Measurements from ENCODE around the gene NT5DC4.
"Not testable (repeated sequence)": the region's sequence is repeated elsewhere in the genome, so short reads cannot be mapped to it uniquely, and the experiment has no call there.

NT5DC4 gene

DNA sequence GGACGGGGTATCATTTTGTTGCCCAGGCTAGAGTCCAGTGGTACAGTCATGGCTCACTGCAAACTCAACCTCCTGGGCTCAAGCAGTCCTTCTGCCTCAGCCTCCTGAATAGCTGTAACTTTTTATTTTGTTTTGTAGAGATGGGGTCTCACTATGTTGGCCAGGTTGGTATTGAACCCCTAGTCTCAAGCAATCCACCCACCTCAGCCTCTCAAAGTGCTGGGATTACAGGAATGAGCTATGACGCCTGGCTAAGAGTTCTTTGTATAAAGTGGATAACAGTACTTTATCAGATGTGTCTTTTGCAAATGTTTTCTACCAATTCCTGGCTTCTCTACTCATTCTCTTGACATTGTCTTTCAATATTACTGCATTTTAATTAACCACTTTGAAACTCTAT, 17.1 kb upstream of the NT5DC4 start:
- H3K79me2 ChIP-seq (ENCODE audit: low read length) = no peaks in the 10 kb centered on the region
- H3K4me1 ChIP-seq (ENCODE audit: low read length) = no peaks in the 10 kb centered on the region
- no peak overlapping the region for H3K4me3 ChIP-seq (ENCODE audit: low read length)
- DNase-seq = no peak
- H2AFZ ChIP-seq (ENCODE audit: low read length) = no peak overlapping the region
- no peaks in the 10 kb centered on the region for H3K9me2 ChIP-seq (replicated peaks; ENCODE audit: insufficient read depth, low read length)
- no peaks in the 10 kb centered on the region for H3K27me3 ChIP-seq (replicated peaks; ENCODE audit: insufficient read depth, low read length)
- H3F3A ChIP-seq (ENCODE audit: insufficient read depth, low read length) = no peaks in the 10 kb centered on the region
- TF ChIP-seq EZH2phosphoT487 (IDR thresholded peaks at IDR 0.05; ENCODE audit: low read length) = no peak
- TF ChIP-seq, protein P1, sequence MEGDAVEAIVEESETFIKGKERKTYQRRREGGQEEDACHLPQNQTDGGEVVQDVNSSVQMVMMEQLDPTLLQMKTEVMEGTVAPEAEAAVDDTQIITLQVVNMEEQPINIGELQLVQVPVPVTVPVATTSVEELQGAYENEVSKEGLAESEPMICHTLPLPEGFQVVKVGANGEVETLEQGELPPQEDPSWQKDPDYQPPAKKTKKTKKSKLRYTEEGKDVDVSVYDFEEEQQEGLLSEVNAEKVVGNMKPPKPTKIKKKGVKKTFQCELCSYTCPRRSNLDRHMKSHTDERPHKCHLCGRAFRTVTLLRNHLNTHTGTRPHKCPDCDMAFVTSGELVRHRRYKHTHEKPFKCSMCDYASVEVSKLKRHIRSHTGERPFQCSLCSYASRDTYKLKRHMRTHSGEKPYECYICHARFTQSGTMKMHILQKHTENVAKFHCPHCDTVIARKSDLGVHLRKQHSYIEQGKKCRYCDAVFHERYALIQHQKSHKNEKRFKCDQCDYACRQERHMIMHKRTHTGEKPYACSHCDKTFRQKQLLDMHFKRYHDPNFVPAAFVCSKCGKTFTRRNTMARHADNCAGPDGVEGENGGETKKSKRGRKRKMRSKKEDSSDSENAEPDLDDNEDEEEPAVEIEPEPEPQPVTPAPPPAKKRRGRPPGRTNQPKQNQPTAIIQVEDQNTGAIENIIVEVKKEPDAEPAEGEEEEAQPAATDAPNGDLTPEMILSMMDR (IDR thresholded peaks at IDR 0.05; ENCODE audit: low read length) = no peak
- no peak for TF ChIP-seq EZH2 (optimal IDR thresholded peaks at IDR 0.05; ENCODE audit: low read depth, low read length)
- no peak overlapping the region for H3K4me2 ChIP-seq (ENCODE audit: low read depth, low read length)
- no peak overlapping the region for H3K9ac ChIP-seq (ENCODE audit: low read length)
- no peaks in the 10 kb centered on the region for H3K36me3 ChIP-seq (replicated peaks; ENCODE audit: insufficient read depth, low read length)
- no peak overlapping the region for H3K27ac ChIP-seq (ENCODE audit: low read length)
- H4K20me1 ChIP-seq (ENCODE audit: insufficient read depth, low read length) = no peaks in the 10 kb centered on the region
- H3K9me3 ChIP-seq (replicated peaks; ENCODE audit: insufficient read depth, low read length) = no peaks in the 10 kb centered on the region

DNA sequence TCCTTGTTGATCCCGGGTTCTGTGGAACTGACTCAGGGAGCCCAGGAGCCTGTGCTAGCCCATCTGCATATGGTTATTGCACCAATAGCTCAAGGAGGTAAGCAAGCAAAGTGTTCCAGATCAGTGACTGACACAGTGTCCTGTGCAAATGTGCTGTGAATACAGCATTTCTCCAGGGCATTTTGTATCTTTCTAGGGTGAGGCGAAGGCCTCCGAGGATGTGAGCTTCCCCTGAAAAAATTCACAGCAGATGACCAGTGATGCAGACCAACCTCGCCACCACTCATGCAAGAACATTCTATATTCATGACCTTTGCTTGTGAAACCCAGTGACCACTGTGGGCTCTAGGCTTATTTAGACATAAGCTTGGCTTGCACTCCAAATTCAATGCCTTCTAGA, 15.2 kb upstream of the NT5DC4 start:
- H3F3A ChIP-seq (ENCODE audit: insufficient read depth, low read length) = no peaks in the 10 kb centered on the region

DNA sequence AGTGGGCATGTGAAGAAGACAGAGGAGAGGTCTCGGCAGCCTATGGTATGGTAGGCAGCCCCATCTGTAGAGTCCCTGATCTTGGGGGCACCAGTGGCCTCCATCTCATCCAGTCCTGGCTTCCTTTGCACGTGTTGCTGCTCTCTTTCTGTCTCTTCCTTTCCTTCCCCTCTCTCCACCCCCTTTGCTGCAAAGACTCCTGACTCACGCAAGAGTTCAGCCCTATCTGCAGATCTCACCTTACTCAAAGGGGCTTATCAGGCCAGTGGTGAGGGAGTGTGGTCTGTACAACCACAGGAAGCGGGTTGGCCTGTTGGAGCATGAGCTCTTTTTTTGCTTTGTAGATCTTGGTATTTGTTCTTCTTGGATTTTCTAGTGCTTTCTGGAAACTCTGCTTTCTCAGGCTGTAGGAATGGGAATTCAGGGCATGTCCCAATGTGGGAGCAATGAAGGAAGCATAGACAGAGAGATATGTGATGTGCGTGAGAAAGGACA, 14.6 kb upstream of the NT5DC4 start:
- no peak overlapping the region for H2AFZ ChIP-seq (ENCODE audit: low read length)
- H3K4me2 ChIP-seq (ENCODE audit: low read depth, low read length) = no peak overlapping the region

More for the DNA sequence above, 15.2 kb upstream of the NT5DC4 start:
- DNase-seq = no peak
- Histone ChIP-seq H3K9me2 (replicated peaks; ENCODE audit: insufficient read depth, low read length) (no peaks in the 10 kb centered on the region), H3K9ac (ENCODE audit: low read length) (no peak overlapping the region), H2AFZ (ENCODE audit: low read length) (no peak overlapping the region), H3K9me3 (replicated peaks; ENCODE audit: insufficient read depth, low read length) (no peaks in the 10 kb centered on the region), H3K4me2 (ENCODE audit: low read depth, low read length) (no peak overlapping the region), H4K20me1 (ENCODE audit: insufficient read depth, low read length) (no peaks in the 10 kb centered on the region), H3K27me3 (replicated peaks; ENCODE audit: insufficient read depth, low read length) (no peaks in the 10 kb centered on the region), H3K27ac (ENCODE audit: low read length) (no peak overlapping the region), H3K79me2 (ENCODE audit: low read length) (no peaks in the 10 kb centered on the region), H3K4me1 (ENCODE audit: low read length) (no peaks in the 10 kb centered on the region), H3K4me3 (ENCODE audit: low read length) (no peak overlapping the region), H3K36me3 (replicated peaks; ENCODE audit: insufficient read depth, low read length) (no peaks in the 10 kb centered on the region)
- TF ChIP-seq, protein P1 (IDR thresholded peaks at IDR 0.05; ENCODE audit: low read length) = no peak
- TF ChIP-seq EZH2 (optimal IDR thresholded peaks at IDR 0.05; ENCODE audit: low read depth, low read length) = no peak
- TF ChIP-seq EZH2phosphoT487 (IDR thresholded peaks at IDR 0.05; ENCODE audit: low read length) = no peak

DNA sequence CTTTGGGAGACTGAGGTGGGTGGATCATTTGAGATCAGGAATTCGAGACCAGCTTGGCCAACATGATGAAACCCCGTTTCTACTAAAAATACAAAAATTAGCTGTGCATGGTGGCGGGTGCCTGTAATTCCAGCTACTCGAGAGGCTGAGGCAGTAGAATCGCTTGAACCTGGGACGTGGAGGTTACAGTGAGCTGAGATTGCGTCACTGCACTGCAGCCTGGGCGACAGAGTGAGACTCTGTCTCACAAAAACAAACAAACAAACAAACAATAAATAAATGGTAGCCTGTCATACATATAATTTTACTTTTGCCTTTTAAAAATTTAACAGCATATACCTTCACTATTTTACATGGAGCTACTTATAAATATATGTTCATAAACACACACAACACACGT, 13.9 kb upstream of the NT5DC4 start:
- H3K36me3 ChIP-seq (replicated peaks; ENCODE audit: insufficient read depth, low read length); H3K79me2 ChIP-seq (ENCODE audit: low read length); H3K27me3 ChIP-seq (replicated peaks; ENCODE audit: insufficient read depth, low read length); H3K4me1 ChIP-seq (ENCODE audit: low read length); H4K20me1 ChIP-seq (ENCODE audit: insufficient read depth, low read length); H2AFZ ChIP-seq (ENCODE audit: low read length); H3F3A ChIP-seq (ENCODE audit: insufficient read depth, low read length); H3K4me2 ChIP-seq (ENCODE audit: low read depth, low read length); H3K27ac ChIP-seq (ENCODE audit: low read length); H3K9me3 ChIP-seq (replicated peaks; ENCODE audit: insufficient read depth, low read length); H3K9me2 ChIP-seq (replicated peaks; ENCODE audit: insufficient read depth, low read length); DNase-seq; H3K9ac ChIP-seq (ENCODE audit: low read length); H3K4me3 ChIP-seq (ENCODE audit: low read length): not testable (repeated sequence)

More for the DNA sequence above, 14.6 kb upstream of the NT5DC4 start:
- TF ChIP-seq EZH2phosphoT487 (IDR thresholded peaks at IDR 0.05; ENCODE audit: low read length) = no peak
- TF ChIP-seq, protein P1 (IDR thresholded peaks at IDR 0.05; ENCODE audit: low read length) = no peak
- no peak for TF ChIP-seq EZH2 (optimal IDR thresholded peaks at IDR 0.05; ENCODE audit: low read depth, low read length)
- Histone ChIP-seq H3K36me3 (replicated peaks; ENCODE audit: insufficient read depth, low read length) (no peaks in the 10 kb centered on the region), H3K9me3 (replicated peaks; ENCODE audit: insufficient read depth, low read length) (no peaks in the 10 kb centered on the region), H3K9me2 (replicated peaks; ENCODE audit: insufficient read depth, low read length) (no peaks in the 10 kb centered on the region), H3F3A (ENCODE audit: insufficient read depth, low read length) (no peaks in the 10 kb centered on the region), H3K4me1 (ENCODE audit: low read length) (no peaks in the 10 kb centered on the region), H3K4me3 (ENCODE audit: low read length) (no peak overlapping the region), H3K79me2 (ENCODE audit: low read length) (no peaks in the 10 kb centered on the region), H3K27me3 (replicated peaks; ENCODE audit: insufficient read depth, low read length) (no peaks in the 10 kb centered on the region), H4K20me1 (ENCODE audit: insufficient read depth, low read length) (no peaks in the 10 kb centered on the region), H3K27ac (ENCODE audit: low read length) (no peak overlapping the region), H3K9ac (ENCODE audit: low read length) (no peak overlapping the region)
- DNase-seq = no peak

Measured in MM.1S (cell line).